ENCODE results near the gene TNFAIP2. TPM values are rescaled to one million over a fixed set of nuclear protein-coding genes. Genes with fewer than 3 reads are reported as not detected.
A peak's percentile ranks its signal among the peaks of the same experiment; 100 is the strongest.

TNFAIP2 gene
- total RNA-seq, 4 donors from 2014 or later, result 25.1 to 76.3 (median 52.7) TPM

- Histone ChIP-seq H3K4me3 (peak within 1 kb of the TSS in 3 of 4 donors; percentile 21 to 43 (median 40)), H3K4me1 (peaks cover 4 to 36% (median 20%) of the 10 kb centered on the region in 4 donors), H3K9me3 (no peaks in the 10 kb centered on the region), H3K27me3 (no peaks in the 10 kb centered on the region), H3K27ac (peak within 1 kb of the TSS; percentile 84 to 87 (median 86)), H3K36me3 (no peaks in the 10 kb centered on the region)
- DNase-seq, result peak; percentile 69
- intact Hi-C loops (cut with DNase I; ENCODE audit: low total_unique reads), result no loop called here
- in situ Hi-C loops (cut with MboI; ENCODE audit: low pct_ligation_motif_present in 1 of 4, low pct_unique_long_range_greater_than_20kb in 1 of 4, low sequenced_read_pairs in 3 of 4), result loop anchor here in 1 of 4 donors (25.0 kb wide), 1 partner anchor 193 kb away; no protein-coding TSS in a partner anchor
- TF ChIP-seq POLR2AphosphoS5 (IDR thresholded peaks at IDR 0.05), result peak in 2 of 3 donors; percentile 27 to 46
- TF ChIP-seq, protein P1, sequence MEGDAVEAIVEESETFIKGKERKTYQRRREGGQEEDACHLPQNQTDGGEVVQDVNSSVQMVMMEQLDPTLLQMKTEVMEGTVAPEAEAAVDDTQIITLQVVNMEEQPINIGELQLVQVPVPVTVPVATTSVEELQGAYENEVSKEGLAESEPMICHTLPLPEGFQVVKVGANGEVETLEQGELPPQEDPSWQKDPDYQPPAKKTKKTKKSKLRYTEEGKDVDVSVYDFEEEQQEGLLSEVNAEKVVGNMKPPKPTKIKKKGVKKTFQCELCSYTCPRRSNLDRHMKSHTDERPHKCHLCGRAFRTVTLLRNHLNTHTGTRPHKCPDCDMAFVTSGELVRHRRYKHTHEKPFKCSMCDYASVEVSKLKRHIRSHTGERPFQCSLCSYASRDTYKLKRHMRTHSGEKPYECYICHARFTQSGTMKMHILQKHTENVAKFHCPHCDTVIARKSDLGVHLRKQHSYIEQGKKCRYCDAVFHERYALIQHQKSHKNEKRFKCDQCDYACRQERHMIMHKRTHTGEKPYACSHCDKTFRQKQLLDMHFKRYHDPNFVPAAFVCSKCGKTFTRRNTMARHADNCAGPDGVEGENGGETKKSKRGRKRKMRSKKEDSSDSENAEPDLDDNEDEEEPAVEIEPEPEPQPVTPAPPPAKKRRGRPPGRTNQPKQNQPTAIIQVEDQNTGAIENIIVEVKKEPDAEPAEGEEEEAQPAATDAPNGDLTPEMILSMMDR (IDR thresholded peaks at IDR 0.05), result no peak
- no peak for TF ChIP-seq EP300 (IDR thresholded peaks at IDR 0.05; ENCODE audit: low read depth)
- peak; percentile 37 for TF ChIP-seq POLR2A (IDR thresholded peaks at IDR 0.05)
- WGBS, 2 donors (ENCODE audit: low coverage in 1 of 2), result 48 to 60% methylated on average over 2 to 18 of the region's 23 CpGs
These were observed 28.7 kb upstream of the TNFAIP2 start, which contains the start of gene EXOC3L4 for GRCh38 chr14:103094406-103095209. EXOC3L4 (plus strand) TSS chr14:103094725; CDS start chr14:103100220, 5,495 bp downstream.

DNA sequence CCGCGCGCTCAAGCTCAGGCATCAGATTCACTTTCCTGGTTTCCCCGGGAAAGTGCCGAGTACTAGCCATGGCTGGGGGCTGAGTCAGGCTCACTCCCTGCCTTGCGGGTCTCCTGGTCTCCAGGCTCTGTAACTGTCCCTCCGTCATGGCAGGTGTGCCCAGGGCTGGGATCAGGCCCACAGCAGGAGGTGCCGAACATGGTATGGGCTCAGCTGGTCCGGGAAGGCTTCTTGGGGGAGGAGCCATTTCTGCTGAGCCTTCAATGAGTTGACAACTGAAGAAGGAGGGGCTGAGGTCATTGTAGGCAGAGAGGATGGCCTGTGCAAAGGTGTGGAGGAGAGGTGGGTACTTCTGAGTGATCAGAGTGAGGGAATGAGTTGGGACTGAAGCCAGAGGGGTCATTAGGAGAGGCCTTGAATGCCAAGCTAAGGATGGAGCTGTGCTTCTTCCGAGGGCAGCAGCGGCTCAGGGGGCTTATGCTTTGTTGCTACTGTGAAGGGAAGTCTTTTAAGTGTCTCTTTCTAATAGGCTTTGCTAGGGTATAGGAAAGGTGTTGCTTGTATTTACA, 28.0 kb upstream of the TNFAIP2 start:
- 39 to 58% methylated on average over 3 to 11 of the region's 11 CpGs for WGBS, 2 donors (ENCODE audit: low coverage in 1 of 2)

GRCh38 chr14:103096387-103096786, 26.9 kb upstream of the TNFAIP2 start:
- Histone ChIP-seq H3K36me3 (no peaks in the 10 kb centered on the region), H3K9me3 (no peaks in the 10 kb centered on the region), H3K4me1 (peaks cover 4 to 29% (median 14%) of the 10 kb centered on the region in 4 donors), H3K4me3 (no peak overlapping the region), H3K27ac (no peak overlapping the region), H3K27me3 (no peaks in the 10 kb centered on the region)
- no peak for DNase-seq
- TF ChIP-seq POLR2AphosphoS5 (IDR thresholded peaks at IDR 0.05) (no peak), POLR2A (IDR thresholded peaks at IDR 0.05) (no peak)
- TF ChIP-seq, protein P1 (IDR thresholded peaks at IDR 0.05), result no peak
- 67 to 92% methylated on average over 2 to 4 of the region's 4 CpGs for WGBS, 2 donors (ENCODE audit: low coverage in 1 of 2)
- intact Hi-C loops (cut with DNase I; ENCODE audit: low total_unique reads), result no loop called here
- in situ Hi-C loops (cut with MboI; ENCODE audit: low pct_ligation_motif_present in 1 of 4, low pct_unique_long_range_greater_than_20kb in 1 of 4, low sequenced_read_pairs in 3 of 4), result loop anchor here in 1 of 4 donors (25.0 kb wide), 1 partner anchor 191 kb away; no protein-coding TSS in a partner anchor

More for the DNA sequence above, 28.0 kb upstream of the TNFAIP2 start:
- H3K27ac ChIP-seq, result peak overlapping the region; percentile 84 to 87 (median 86)
- intact Hi-C loops (cut with DNase I; ENCODE audit: low total_unique reads) (no loop called here), in situ Hi-C loops (cut with MboI; ENCODE audit: low pct_ligation_motif_present in 1 of 4, low pct_unique_long_range_greater_than_20kb in 1 of 4, low sequenced_read_pairs in 3 of 4) (loop anchor here in 1 of 4 donors (25.0 kb wide), 1 partner anchor 192 kb away; no protein-coding TSS in a partner anchor)
- H3K4me1 ChIP-seq, result peaks cover 4 to 36% (median 20%) of the 10 kb centered on the region in 4 donors
- TF ChIP-seq POLR2A (IDR thresholded peaks at IDR 0.05) (no peak), POLR2AphosphoS5 (IDR thresholded peaks at IDR 0.05) (peak in 1 of 3 donors; percentile 12), EP300 (IDR thresholded peaks at IDR 0.05; ENCODE audit: low read depth) (no peak)
- TF ChIP-seq, protein P1 (IDR thresholded peaks at IDR 0.05), result no peak
- H3K36me3 ChIP-seq, result no peaks in the 10 kb centered on the region
- no peaks in the 10 kb centered on the region for H3K9me3 ChIP-seq
- H3K27me3 ChIP-seq, result no peaks in the 10 kb centered on the region
- peak; percentile 54 for DNase-seq
- peak overlapping the region in 3 of 4 donors; percentile 21 to 43 (median 40) for H3K4me3 ChIP-seq

Data from transverse colon (tissue), 4 donors.